Thoracic aorta (tissue), 2 donors: ENCODE data around the gene NPY. TPM values are rescaled to one million over a fixed set of nuclear protein-coding genes. Genes with fewer than 3 reads are reported as not detected.

Experiments used
- ATAC-seq: fragments of 150-250 bp; one replicate; pipeline ENCODE4 v1.8.0; 2017; ENCODE audit warnings: low read depth; ENCODE audit not compliant: insufficient number of reproducible peaks, low FRiP score
- DNase-seq: peaks from one replicate; pipeline ENCODE4 v3.0.0-alpha.2; 2020; ENCODE audit warnings: low spot score
- H3K27ac ChIP-seq, 2 donors: fragments of 200-600 bp; sonication (generic); 1 replicate in 1 of 2; 2 replicates in 1 of 2; pipeline ENCODE4 v1.5.1; 2016; ENCODE audit warnings: mild to moderate bottlenecking in 2 of 2, moderate library complexity in 2 of 2
- H3K27me3 ChIP-seq: fragments of 200-600 bp; sonication (generic); replicated peaks from 2 replicates; pipeline ENCODE4 v1.6.0; 2016; ENCODE audit warnings: mild to moderate bottlenecking; ENCODE audit not compliant: insufficient read depth
- H3K36me3 ChIP-seq: fragments of 200-600 bp; sonication (generic); one replicate; pipeline ENCODE4 v1.5.1; 2016
- H3K4me1 ChIP-seq, 2 donors: fragments of 200-600 bp; sonication (generic); 1 replicate in 1 of 2; 2 replicates in 1 of 2; pipeline versions ENCODE4 v1.5.1 to v1.6.0; 2016; ENCODE audit warnings: low read depth in 2 of 2, mild to moderate bottlenecking in 1 of 2; ENCODE audit not compliant: control insufficient read depth in 1 of 2
- H3K4me3 ChIP-seq: fragments of 200-600 bp; sonication (generic); 2 replicates; pipeline ENCODE4 v1.5.1; 2016; ENCODE audit warnings: mild to moderate bottlenecking
- H3K9me3 ChIP-seq: fragments of 200-600 bp; sonication (generic); 2 replicates; pipeline ENCODE4 v1.5.1; 2016
- CTCF ChIP-seq: fragments of 200-600 bp; sonication (generic); IDR thresholded peaks from one replicate; pipeline ENCODE4 v1.5.1; 2019; ENCODE audit warnings: antibody characterized with exemption
- total RNA-seq, 2 donors: library from RNA; depleted of rRNA; stranded (reverse); fragments of >200 nt; gene quantifications; one replicate each; pipeline versions ENCODE4 v1.1.0 to v1.2.3, GENCODE V29; 2016

The NPY gene
- total RNA-seq, 2 donors from 2014 or later = not detected

GRCh38 chr7:24312588-24312987 is 28.6 kb downstream of the NPY start:
- ATAC-seq (no peak), DNase-seq (no peak)
- Histone ChIP-seq H3K36me3 (no peaks in the 10 kb centered on the region), H3K4me1 (no peaks in the 10 kb centered on the region), H3K4me3 (no peak overlapping the region), H3K27me3 (no peaks in the 10 kb centered on the region), H3K27ac (no peak overlapping the region), H3K9me3 (no peaks in the 10 kb centered on the region)
- no peak for TF ChIP-seq CTCF

GRCh38 chr7:24313777-24314176 is 29.8 kb downstream of the NPY start:
- Histone ChIP-seq H3K9me3 (no peaks in the 10 kb centered on the region), H3K4me1 (no peaks in the 10 kb centered on the region), H3K27ac (no peak overlapping the region), H3K4me3 (no peak overlapping the region), H3K36me3 (no peaks in the 10 kb centered on the region), H3K27me3 (no peaks in the 10 kb centered on the region)
- DNase-seq = no peak
- no peak for ATAC-seq
- no peak for TF ChIP-seq CTCF

GRCh38 chr7:24316340-24316739 is 32.4 kb downstream of the NPY start:
- Histone ChIP-seq H3K4me3 (no peak overlapping the region), H3K36me3 (no peaks in the 10 kb centered on the region), H3K4me1 (no peaks in the 10 kb centered on the region), H3K9me3 (no peaks in the 10 kb centered on the region), H3K27ac (no peak overlapping the region), H3K27me3 (no peaks in the 10 kb centered on the region)
- no peak for TF ChIP-seq CTCF
- no peak for DNase-seq
- ATAC-seq = no peak

GRCh38 chr7:24318326-24318725 is 34.3 kb downstream of the NPY start:
- TF ChIP-seq CTCF = no peak
- Histone ChIP-seq H3K4me3 (no peak overlapping the region), H3K27me3 (no peaks in the 10 kb centered on the region), H3K36me3 (no peaks in the 10 kb centered on the region), H3K9me3 (no peaks in the 10 kb centered on the region), H3K4me1 (no peaks in the 10 kb centered on the region), H3K27ac (no peak overlapping the region)
- DNase-seq (no peak), ATAC-seq (no peak)

GRCh38 chr7:24319209-24319608 is 35.2 kb downstream of the NPY start:
- H3K9me3 ChIP-seq = no peaks in the 10 kb centered on the region
- H3K27me3 ChIP-seq = no peaks in the 10 kb centered on the region
- no peak overlapping the region for H3K4me3 ChIP-seq
- no peak for ATAC-seq
- no peak for DNase-seq
- no peak for TF ChIP-seq CTCF
- H3K27ac ChIP-seq = no peak overlapping the region
- H3K36me3 ChIP-seq = no peaks in the 10 kb centered on the region
- no peaks in the 10 kb centered on the region for H3K4me1 ChIP-seq
